Lower lobe of right lung (tissue), 2 donors: Measurements from ENCODE around the gene BMP7. TPM values are rescaled to one million over a fixed set of nuclear protein-coding genes. Genes with fewer than 3 reads are reported as not detected.

Experiments
- ATAC-seq, 2 donors: fragments of 200-7000 bp; cut with Tn5 transposase; one replicate each; pipeline ENCODE4 v1.9.1; 2020 to 2022; ENCODE audit warnings: mild to moderate bottlenecking in 2 of 2, moderate library complexity in 2 of 2
- DNase-seq: peaks from one replicate; pipeline ENCODE4 v3.0.0-alpha.2; 2020
- H3K27ac ChIP-seq: fragments of 200-600 bp; one replicate; pipeline ENCODE4 v1.8.0; 2022
- H3K27me3 ChIP-seq: fragments of 200-600 bp; one replicate; pipeline ENCODE4 v1.8.0; 2022; ENCODE audit warnings: low read depth
- H3K36me3 ChIP-seq: fragments of 200-600 bp; one replicate; pipeline ENCODE4 v1.8.0; 2022; ENCODE audit warnings: mild to moderate bottlenecking
- H3K4me1 ChIP-seq: fragments of 200-600 bp; one replicate; pipeline ENCODE4 v1.8.0; 2022
- H3K4me3 ChIP-seq: fragments of 200-600 bp; one replicate; pipeline ENCODE4 v1.8.0; 2022; ENCODE audit warnings: mild to moderate bottlenecking
- H3K9me3 ChIP-seq: fragments of 200-600 bp; one replicate; pipeline ENCODE4 v1.8.0; 2022
- CTCF ChIP-seq: fragments of 200-600 bp; IDR thresholded peaks from one replicate; pipeline ENCODE4 v1.8.0; 2022; ENCODE audit warnings: antibody characterized with exemption, mild to moderate bottlenecking
- intact Hi-C: fragments of 100-400 bp; cut with DNase I; formaldehyde crosslinking; loops from one replicate; pipeline ENCODE4 v1.11.0; 2022
- total RNA-seq: library from RNA; stranded (reverse); fragmentation: NEBNext Ultra II Directional; extraction: Animal tissue kit (Norgen Biotek cat#: 25700); gene quantifications from one replicate; pipeline ENCODE4 v1.2.1, GENCODE V29; 2021
- donor health status: DM: no; HTN: yes; CAD: no; lungs with severe emphysema.

Gene BMP7
- total RNA-seq, 1 donor from 2014 or later = 0.74 TPM

GRCh38 chr20:57291003-57291402, 24.6 kb upstream of the BMP7 start:
- ATAC-seq = no peak
- no peak overlapping the region for H3K27ac ChIP-seq
- no peak for DNase-seq

GRCh38 chr20:57290178-57290484, 23.7 kb upstream of the BMP7 start:
- Histone ChIP-seq H3K36me3 (no peaks in the 10 kb centered on the region), H3K27ac (no peak overlapping the region), H3K4me1 (peaks cover 5% of the 10 kb centered on the region), H3K4me3 (no peak overlapping the region), H3K9me3 (no peaks in the 10 kb centered on the region), H3K27me3 (peaks cover 47% of the 10 kb centered on the region)
- ATAC-seq = no peak
- intact Hi-C loops = no loop called here
- TF ChIP-seq CTCF = no peak
- DNase-seq = no peak

More at GRCh38 chr20:57291003-57291402, 24.6 kb upstream of the BMP7 start:
- no peaks in the 10 kb centered on the region for H3K9me3 ChIP-seq
- peaks cover 5% of the 10 kb centered on the region for H3K4me1 ChIP-seq
- peaks cover 47% of the 10 kb centered on the region for H3K27me3 ChIP-seq
- H3K4me3 ChIP-seq = no peak overlapping the region
- TF ChIP-seq CTCF = no peak
- no peaks in the 10 kb centered on the region for H3K36me3 ChIP-seq
- intact Hi-C loops = no loop called here

- peaks cover 50% of the 10 kb centered on the region for H3K27me3 ChIP-seq
- no peak for TF ChIP-seq CTCF
- no peaks in the 10 kb centered on the region for H3K9me3 ChIP-seq
- no peaks in the 10 kb centered on the region for H3K36me3 ChIP-seq
- H3K4me3 ChIP-seq = no peak overlapping the region
- peaks cover 5% of the 10 kb centered on the region for H3K4me1 ChIP-seq
- H3K27ac ChIP-seq = no peak overlapping the region
- DNase-seq = no peak
- intact Hi-C loops = no loop called here
- ATAC-seq = no peak
These were observed 23.1 kb upstream of the BMP7 start for GRCh38 chr20:57289391-57290177.

GRCh38 chr20:57288651-57289277, 22.3 kb upstream of the BMP7 start:
- no peak for TF ChIP-seq CTCF
- Histone ChIP-seq H3K4me3 (no peak overlapping the region), H3K9me3 (no peaks in the 10 kb centered on the region), H3K4me1 (peaks cover 5% of the 10 kb centered on the region), H3K27ac (no peak overlapping the region), H3K27me3 (peaks cover 59% of the 10 kb centered on the region), H3K36me3 (no peaks in the 10 kb centered on the region)
- intact Hi-C loops = no loop called here
- DNase-seq (no peak), ATAC-seq (peak in 1 of 2 donors; percentile 44)

DNA sequence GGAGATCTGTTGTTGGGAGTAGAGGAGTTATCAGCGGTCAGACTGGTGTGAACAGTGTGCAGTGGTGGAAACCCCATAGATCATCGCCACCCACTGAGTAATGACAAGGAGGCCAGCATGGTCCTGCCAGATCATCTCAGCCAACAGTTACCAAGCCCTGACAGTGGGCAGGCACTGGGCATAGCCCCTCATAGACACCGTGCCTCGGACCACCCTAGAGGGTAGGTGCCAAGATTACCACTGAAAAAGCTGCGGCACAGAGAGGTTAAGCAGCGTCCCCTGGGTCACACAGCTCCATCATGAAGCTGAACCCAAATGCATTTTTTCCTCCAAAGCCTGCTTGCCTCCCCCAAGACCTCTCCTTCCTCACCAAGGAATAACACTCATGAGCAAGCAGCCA, 21.5 kb upstream of the BMP7 start:
- intact Hi-C loops = no loop called here
- Histone ChIP-seq H3K27me3 (peaks cover 63% of the 10 kb centered on the region), H3K27ac (no peak overlapping the region), H3K4me3 (no peak overlapping the region), H3K9me3 (no peaks in the 10 kb centered on the region), H3K36me3 (no peaks in the 10 kb centered on the region), H3K4me1 (peaks cover 5% of the 10 kb centered on the region)
- DNase-seq = no peak
- TF ChIP-seq CTCF = no peak
- ATAC-seq = no peak
